ENCODE data around the gene OOSP2. TPM values are rescaled to one million over a fixed set of nuclear protein-coding genes. Genes with fewer than 3 reads are reported as not detected.

Gene OOSP2
- total and polyA plus RNA-seq, 2 donors (not counting 1 experiment from before 2014, with no cell fraction given): not detected

- H3K4me2 ChIP-seq (replicated peaks; ENCODE audit: low read depth, low read length, poor library complexity, severe bottlenecking): no peak overlapping the region
- Mint-ChIP-seq H3K4me3 (no peak overlapping the region), H3K27ac (no peak overlapping the region), H3K9me3 (ENCODE audit: insufficient read depth) (no peaks in the 10 kb centered on the region), H3K4me1 (peaks cover 2% of the 10 kb centered on the region), H3K27me3 (peaks cover 8% of the 10 kb centered on the region)
- intact Hi-C loops (cut with micrococcal nuclease): no loop called here
- no peaks in the 10 kb centered on the region for H4K20me1 ChIP-seq (ENCODE audit: control insufficient read depth, insufficient read depth, low read length, poor library complexity, severe bottlenecking)
- no CpG with 5 or more reads among the region's 4 CpGs for WGBS (ENCODE audit: insufficient coverage)
- no peaks in the 10 kb centered on the region for H3K4me1 ChIP-seq (ENCODE audit: control insufficient read depth in 2 of 2, insufficient read depth in 2 of 2, low read length in 2 of 2)
- no peak overlapping the region for H3K27ac ChIP-seq (ENCODE audit: low read length in 2 of 2)
- H3K9ac ChIP-seq (ENCODE audit: low read length): no peak overlapping the region
- no peak overlapping the region for H2AFZ ChIP-seq (ENCODE audit: insufficient read depth, low read depth, low read length, poor library complexity, severe bottlenecking)
- TF ChIP-seq EZH2 (IDR thresholded peaks at IDR 0.05; ENCODE audit: borderline replicate concordance, insufficient read depth, low read depth, low read length, poor library complexity, severe bottlenecking): no peak
- TF ChIP-seq, protein P1, sequence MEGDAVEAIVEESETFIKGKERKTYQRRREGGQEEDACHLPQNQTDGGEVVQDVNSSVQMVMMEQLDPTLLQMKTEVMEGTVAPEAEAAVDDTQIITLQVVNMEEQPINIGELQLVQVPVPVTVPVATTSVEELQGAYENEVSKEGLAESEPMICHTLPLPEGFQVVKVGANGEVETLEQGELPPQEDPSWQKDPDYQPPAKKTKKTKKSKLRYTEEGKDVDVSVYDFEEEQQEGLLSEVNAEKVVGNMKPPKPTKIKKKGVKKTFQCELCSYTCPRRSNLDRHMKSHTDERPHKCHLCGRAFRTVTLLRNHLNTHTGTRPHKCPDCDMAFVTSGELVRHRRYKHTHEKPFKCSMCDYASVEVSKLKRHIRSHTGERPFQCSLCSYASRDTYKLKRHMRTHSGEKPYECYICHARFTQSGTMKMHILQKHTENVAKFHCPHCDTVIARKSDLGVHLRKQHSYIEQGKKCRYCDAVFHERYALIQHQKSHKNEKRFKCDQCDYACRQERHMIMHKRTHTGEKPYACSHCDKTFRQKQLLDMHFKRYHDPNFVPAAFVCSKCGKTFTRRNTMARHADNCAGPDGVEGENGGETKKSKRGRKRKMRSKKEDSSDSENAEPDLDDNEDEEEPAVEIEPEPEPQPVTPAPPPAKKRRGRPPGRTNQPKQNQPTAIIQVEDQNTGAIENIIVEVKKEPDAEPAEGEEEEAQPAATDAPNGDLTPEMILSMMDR (IDR thresholded peaks at IDR 0.05): no peak
- H3K79me2 ChIP-seq (ENCODE audit: control insufficient read depth, insufficient read depth, low read length): no peaks in the 10 kb centered on the region
- no peaks in the 10 kb centered on the region for H3K27me3 ChIP-seq (replicated peaks in 1 of 4; ENCODE audit: control extremely low read depth in 1 of 4, control insufficient read depth in 3 of 4, insufficient read depth in 4 of 4, low read length in 3 of 4)
- no peaks in the 10 kb centered on the region for H3K9me3 ChIP-seq (ENCODE audit: control extremely low read depth in 1 of 3, control insufficient read depth in 2 of 3, insufficient read depth in 1 of 3, low read length in 2 of 3)
- ATAC-seq (ENCODE audit: low read depth) (no peak), DNase-seq (no peak)
- ChIA-PET CTCF (no interaction called here), POLR2A (no interaction called here)
- H3K4me3 ChIP-seq (ENCODE audit: control extremely low read depth in 1 of 5, extremely low read depth in 1 of 5, insufficient read depth in 1 of 5, low read depth in 2 of 5, low read length in 4 of 5): no peak overlapping the region
- H3K36me3 ChIP-seq (replicated peaks in 1 of 2; ENCODE audit: control extremely low read depth in 1 of 2, control insufficient read depth in 1 of 2, extremely low read depth in 1 of 2, insufficient read depth in 2 of 2, low read length in 1 of 2): no peaks in the 10 kb centered on the region
Measured at GRCh38 chr11:60095477-60096120, 55.4 kb downstream of the OOSP2 start.

GRCh38 chr11:60097189-60097588 is 57.0 kb downstream of the OOSP2 start:
- H3K27me3 ChIP-seq (replicated peaks in 1 of 4; ENCODE audit: control extremely low read depth in 1 of 4, control insufficient read depth in 3 of 4, insufficient read depth in 4 of 4, low read length in 3 of 4): no peaks in the 10 kb centered on the region
- no peak overlapping the region for H3K4me3 Mint-ChIP-seq
- no peaks in the 10 kb centered on the region for H3K36me3 ChIP-seq (replicated peaks in 1 of 2; ENCODE audit: control extremely low read depth in 1 of 2, control insufficient read depth in 1 of 2, extremely low read depth in 1 of 2, insufficient read depth in 2 of 2, low read length in 1 of 2)
- no peak overlapping the region for H3K4me2 ChIP-seq (replicated peaks; ENCODE audit: low read depth, low read length, poor library complexity, severe bottlenecking)
- peaks cover 16% of the 10 kb centered on the region for H3K4me1 Mint-ChIP-seq
- no peak for TF ChIP-seq EZH2 (IDR thresholded peaks at IDR 0.05; ENCODE audit: borderline replicate concordance, insufficient read depth, low read depth, low read length, poor library complexity, severe bottlenecking)
- TF ChIP-seq, protein P1 (IDR thresholded peaks at IDR 0.05): no peak
- H4K20me1 ChIP-seq (ENCODE audit: control insufficient read depth, insufficient read depth, low read length, poor library complexity, severe bottlenecking): no peaks in the 10 kb centered on the region
- no peak overlapping the region for H3K4me3 ChIP-seq (ENCODE audit: control extremely low read depth in 1 of 5, extremely low read depth in 1 of 5, insufficient read depth in 1 of 5, low read depth in 2 of 5, low read length in 4 of 5)
- H2AFZ ChIP-seq (ENCODE audit: insufficient read depth, low read depth, low read length, poor library complexity, severe bottlenecking): no peak overlapping the region
- H3K27me3 Mint-ChIP-seq: peaks cover 5% of the 10 kb centered on the region
- ATAC-seq (ENCODE audit: low read depth): no peak
- no peak overlapping the region for H3K27ac ChIP-seq (ENCODE audit: low read length in 2 of 2)
- ChIA-PET POLR2A (no interaction called here), CTCF (no interaction called here)
- H3K4me1 ChIP-seq (ENCODE audit: control insufficient read depth in 2 of 2, insufficient read depth in 2 of 2, low read length in 2 of 2): peaks cover 0 to 5% of the 10 kb centered on the region in 2 donors
- H3K9me3 ChIP-seq (ENCODE audit: control extremely low read depth in 1 of 3, control insufficient read depth in 2 of 3, insufficient read depth in 1 of 3, low read length in 2 of 3): no peaks in the 10 kb centered on the region
- no peaks in the 10 kb centered on the region for H3K79me2 ChIP-seq (ENCODE audit: control insufficient read depth, insufficient read depth, low read length)
- 100% methylated on average over 1 of the region's 1 CpG for WGBS (ENCODE audit: insufficient coverage)
- no peak overlapping the region for H3K9ac ChIP-seq (ENCODE audit: low read length)
- no peaks in the 10 kb centered on the region for H3K9me3 Mint-ChIP-seq (ENCODE audit: insufficient read depth)
- no peak overlapping the region for H3K27ac Mint-ChIP-seq
- intact Hi-C loops (cut with micrococcal nuclease): no loop called here
- DNase-seq: no peak

Other genes starting within 250 kb of the OOSP2 start
- 38.3 and 38.9 TPM in 2 replicates for gene MRPL16, start 229.6 kb upstream of the OOSP2 start, total RNA-seq
- 33.8 and 41.0 TPM in 2 replicates for gene MRPL16, start 229.6 kb upstream of the OOSP2 start, polyA plus RNA-seq
- not detected in 2 replicates for gene CBLIF, start 194.9 kb upstream of the OOSP2 start, total RNA-seq
- gene CBLIF, start 194.9 kb upstream of the OOSP2 start, polyA plus RNA-seq: not detected in 2 replicates
- gene TCN1, start 173.9 kb upstream of the OOSP2 start, total RNA-seq: not detected in 2 replicates
- 0.15 TPM in 1 of 2 replicates, not detected in the other for gene TCN1, start 173.9 kb upstream of the OOSP2 start, polyA plus RNA-seq
- gene OOSP3, start 161.6 kb upstream of the OOSP2 start, total RNA-seq: not detected in 2 replicates
- gene OOSP3, start 161.6 kb upstream of the OOSP2 start, polyA plus RNA-seq: not detected in 2 replicates
- not detected in 2 replicates for gene OOSP1, start 102.0 kb upstream of the OOSP2 start, total RNA-seq
- not detected in 2 replicates for gene OOSP1, start 102.0 kb upstream of the OOSP2 start, polyA plus RNA-seq
- not detected in 2 replicates for gene OOSP4A, start 76.4 kb upstream of the OOSP2 start, total RNA-seq
- not detected in 2 replicates for gene OOSP4A, start 76.4 kb upstream of the OOSP2 start, polyA plus RNA-seq
- gene OOSP4B, start 23.2 kb upstream of the OOSP2 start, total RNA-seq: not detected in 2 replicates
- gene OOSP4B, start 23.2 kb upstream of the OOSP2 start, polyA plus RNA-seq: not detected in 2 replicates
- not detected in 2 replicates for gene MS4A3, start 16.3 kb downstream of the OOSP2 start, total RNA-seq
- not detected in 2 replicates for gene MS4A3, start 16.3 kb downstream of the OOSP2 start, polyA plus RNA-seq
- gene MS4A2, start 48.3 kb downstream of the OOSP2 start, total RNA-seq: not detected in 2 replicates
- not detected in 2 replicates for gene MS4A2, start 48.3 kb downstream of the OOSP2 start, polyA plus RNA-seq
- gene MS4A6A, start 142.7 kb downstream of the OOSP2 start, total RNA-seq: 0.34 and 0.80 TPM in 2 replicates
- 2.8 and 4.1 TPM in 2 replicates for gene MS4A6A, start 142.7 kb downstream of the OOSP2 start, polyA plus RNA-seq
- gene MS4A4E, start 202.7 kb downstream of the OOSP2 start, total RNA-seq: 0.42 TPM in 1 of 2 replicates, not detected in the other
- gene MS4A4E, start 202.7 kb downstream of the OOSP2 start, polyA plus RNA-seq: 0.27 and 1.0 TPM in 2 replicates
- 0.51 and 0.99 TPM in 2 replicates for gene MS4A4A, start 240.3 kb downstream of the OOSP2 start, total RNA-seq
- gene MS4A4A, start 240.3 kb downstream of the OOSP2 start, polyA plus RNA-seq: 0.45 and 0.72 TPM in 2 replicates